K562 (cell line): ENCODE results near the gene TRIO. TPM values are rescaled to one million over a fixed set of nuclear protein-coding genes. Genes with fewer than 3 reads are reported as not detected.

ENCODE experiments used
- ATAC-seq: fragments of 200-7000 bp; cut with Tn5 transposase; 3 replicates; pipeline ENCODE4 v1.9.1; 2020; ENCODE audit warnings: moderate library complexity
- BruUV-seq: library from RNA; stranded (reverse); fragments of 400-500 nt; replicated peaks from 2 replicates; lab custom pipeline; 2021; lab: Mats Ljungman, UMichigan
- CTCF ChIA-PET: fragments of 300-600 bp; formaldehyde crosslinking; extraction: SDS; loops from one replicate; lab custom pipeline; 2021; ENCODE audit warnings: low intra/inter-chr PET ratio; lab: Yijun Ruan, JAX
- POLR2A ChIA-PET: fragments of 300-600, 350-650 bp; sonication (Branson Sonifier 250); formaldehyde crosslinking; extraction: SDS; loops from one replicate; lab custom pipeline; 2021; ENCODE audit warnings: antibody characterized with exemption, inconsistent platforms; lab: Yijun Ruan, JAX
- DNase-seq, 4 experiments: peaks; one replicate each; pipeline versions ENCODE4 v3.0.0 to v3.0.0-alpha.2; 2011 to 2018; ENCODE audit warnings: low spot score in 3 of 4, mixed read lengths in 3 of 4; ENCODE audit errors: extremely low read depth in 1 of 4
- FAIRE-seq: peaks from 2 replicates; lab custom pipeline; 2011; peaks lifted over from hg19 to GRCh38; lab: Jason Lieb, UNC
- H2AFZ ChIP-seq: 2 replicates; pipeline ENCODE4 v1.6.0; 2011; ENCODE audit warnings: low read depth, low read length, control low read depth, inconsistent platforms
- H3K27ac ChIP-seq: fragments of 200-600 bp; 3 replicates; pipeline ENCODE4 v1.8.0; 2011; ENCODE audit warnings: low read depth, mild to moderate bottlenecking, control low read depth, inconsistent platforms, low read length, moderate library complexity, mixed read lengths; ENCODE audit errors: extremely low read depth
- H3K27me3 ChIP-seq, 2 experiments: fragments of 300-600 bp in 1 of 2; 2 replicates in 1 of 2; 3 replicates in 1 of 2; pipeline versions ENCODE4 v1.6.0 to v1.8.0; 2011; ENCODE audit warnings: inconsistent platforms in 2 of 2, low read length in 2 of 2, mild to moderate bottlenecking in 1 of 2, mixed read lengths in 1 of 2, moderate library complexity in 1 of 2; ENCODE audit not compliant: control insufficient read depth in 2 of 2, insufficient read depth in 2 of 2
- H3K36me3 ChIP-seq: fragments of 300-600 bp; 3 replicates; pipeline ENCODE4 v1.8.0; 2011; ENCODE audit warnings: mild to moderate bottlenecking, low read length, inconsistent platforms; ENCODE audit not compliant: control insufficient read depth, insufficient read depth
- H3K4me1 ChIP-seq, 2 experiments: fragments of 200-600 bp in 1 of 2; replicated peaks in 1 of 2; 2 replicates in 1 of 2; 3 replicates in 1 of 2; pipeline versions ENCODE4 v1.5.1 to v1.8.0; 2011; ENCODE audit warnings: inconsistent platforms in 2 of 2, low read length in 2 of 2, mild to moderate bottlenecking in 1 of 2, mixed read lengths in 1 of 2, moderate library complexity in 1 of 2; ENCODE audit not compliant: control insufficient read depth in 2 of 2, insufficient read depth in 2 of 2
- H3K4me2 ChIP-seq: 2 replicates; pipeline ENCODE4 v1.6.1; 2011; ENCODE audit warnings: low read length, control low read depth, inconsistent platforms, mixed read lengths; ENCODE audit not compliant: insufficient read depth
- H3K4me3 ChIP-seq: fragments of 200-600 bp; sonication (generic), shearing (Covaris generic); 2 replicates; pipeline ENCODE4 v1.5.1; 2016; ENCODE audit warnings: control low read depth, inconsistent platforms
- H3K79me2 ChIP-seq: fragments of 200-600 bp; 3 replicates; pipeline ENCODE4 v1.8.0; 2011; ENCODE audit warnings: low read length, inconsistent platforms; ENCODE audit not compliant: control insufficient read depth, insufficient read depth
- H3K9ac ChIP-seq, 2 experiments: 2 replicates each; pipeline versions ENCODE4 v1.6.0 to v1.6.1; 2011; ENCODE audit warnings: low read depth in 2 of 2, low read length in 2 of 2, control low read depth in 1 of 2, inconsistent platforms in 1 of 2, mild to moderate bottlenecking in 1 of 2, mixed read lengths in 1 of 2; ENCODE audit not compliant: insufficient read depth in 1 of 2
- H3K9me1 ChIP-seq: one replicate; pipeline ENCODE4 v1.6.0; 2011; ENCODE audit warnings: inconsistent platforms, mild to moderate bottlenecking, low read length, moderate library complexity; ENCODE audit not compliant: control insufficient read depth, insufficient read depth
- H3K9me3 ChIP-seq: replicated peaks from 2 replicates; pipeline ENCODE4 v1.5.1; 2011; ENCODE audit warnings: low read depth, low read length, inconsistent platforms; ENCODE audit not compliant: control insufficient read depth, insufficient read depth
- H4K20me1 ChIP-seq: replicated peaks from 2 replicates; pipeline ENCODE4 v1.6.1; 2011; ENCODE audit warnings: low read length, inconsistent platforms, mixed read lengths; ENCODE audit not compliant: control insufficient read depth, insufficient read depth
- E2F5 ChIP-seq: sonication (generic); formaldehyde crosslinking; IDR thresholded peaks from 2 replicates; pipeline ENCODE4 v1.8.0; 2022; ENCODE audit warnings: mild to moderate bottlenecking, missing genetic modification reagents
- HDAC3 ChIP-seq: fragments of 450-650 bp; IDR thresholded peaks from 2 replicates; pipeline ENCODE4 v1.6.1; 2018; ENCODE audit warnings: borderline replicate concordance, mild to moderate bottlenecking, moderate library complexity; ENCODE audit not compliant: partially characterized antibody
- RAD21 ChIP-seq, 2 experiments: fragments of 250-450 bp in 1 of 2; fragments of 450-650 bp in 1 of 2; sonication (Bioruptor Pico) in 1 of 2; formaldehyde crosslinking in 1 of 2; IDR thresholded peaks in 1 of 2; conservative IDR thresholded peaks in 1 of 2; 2 replicates each; pipeline versions ENCODE4 v1.4.0 to v1.8.0; 2020 to 2022; ENCODE audit warnings: mild to moderate bottlenecking in 2 of 2, moderate library complexity in 1 of 2
- SMAD1 ChIP-seq: fragments of 150-350 bp; IDR thresholded peaks from 2 replicates; pipeline ENCODE4 v1.6.1; 2014; ENCODE audit warnings: low read length, low read depth; ENCODE audit not compliant: partially characterized antibody
- THAP7 ChIP-seq: fragments of 250-450 bp; sonication (Bioruptor Pico); IDR thresholded peaks from 2 replicates; pipeline ENCODE4 v1.5.0; 2021
- ZKSCAN8 ChIP-seq: fragments of 200-800 bp; sonication (Bioruptor generic); IDR thresholded peaks from 2 replicates; pipeline ENCODE4 v1.6.1; 2016; ENCODE audit warnings: missing genetic modification characterization, missing compliant biosample characterization
- WGBS: fragments of 100-300 bp; shearing (Covaris generic); methylation state at CpG from one replicate; pipeline ENCODE4 v1.1.6; 2016; ENCODE audit warnings: low coverage, mixed read lengths; ENCODE audit not compliant: insufficient coverage; ENCODE audit errors: missing lambda C conversion rate; 5-methylcytosine and 5-hydroxymethylcytosine counted together
- in situ Hi-C: fragments of 300-500 bp; cut with MboI; formaldehyde crosslinking; loops from 4 replicates; pipeline ENCODE4 v1.15.0; 2018; ENCODE audit warnings: inconsistent platforms, mixed read lengths
- intact Hi-C: fragments of 100-400 bp; cut with micrococcal nuclease; formaldehyde crosslinking; loops from 2 replicates; pipeline ENCODE4 v1.14.2; 2022
- polyA plus RNA-seq, 8 experiments: library from polyadenylated mRNA; depleted of rRNA in 4 of 8; stranded (reverse) in 5 of 8; unstranded in 3 of 8; fragments of >200 nt; fragmentation: Nextera tagmentation in 2 of 8; fragmentation: Illumina TruSeq in 1 of 8; extraction: Ambion mirVana in 2 of 8; extraction: Trizol in 1 of 8; gene quantifications; 2 replicates each; pipeline versions ENCODE4 v1.2.1 to v1.2.3, GENCODE V29; 2011 to 2014; ENCODE audit warnings: inconsistent platforms in 1 of 8, missing spikeins in 1 of 8
- total RNA-seq, 7 experiments: library from RNA; depleted of rRNA in 6 of 7; stranded (reverse); fragments of >200 nt in 6 of 7; fragmentation: Illumina TruSeq in 2 of 7; extraction: Trizol in 2 of 7; gene quantifications; 2 replicates each; pipeline versions ENCODE4 v1.2.1 to v1.2.3, GENCODE V29; 2011 to 2021; ENCODE audit warnings: low replicate concordance in 1 of 7

Gene TRIO
- total and polyA plus RNA-seq, 9 of the 15 experiments (the other 6 are each of a cell fraction or from before 2014, with no cell fraction given), result 0.24 to 5.0 (median 1.1) TPM

- Histone ChIP-seq H3K27ac (no peak overlapping the region), H3K9me3 (no peaks in the 10 kb centered on the region), H3K36me3 (no peaks in the 10 kb centered on the region), H3K9ac (no peak overlapping the region), H2AFZ (no peak overlapping the region), H3K79me2 (no peaks in the 10 kb centered on the region), H3K27me3 (peaks cover 0 to 20% of the 10 kb centered on the region in 2 experiments; a peak in 2 of 5 replicates), H3K9me1 (no peaks in the 10 kb centered on the region), H3K4me1 (no peaks in the 10 kb centered on the region), H3K4me2 (no peak overlapping the region), H3K4me3 (no peak overlapping the region), H4K20me1 (no peaks in the 10 kb centered on the region)
- ATAC-seq (no peak), FAIRE-seq (no peak), DNase-seq (no peak)
- TF ChIP-seq SMAD1 (no peak), HDAC3 (no peak), E2F5 (no peak), THAP7 (CRISPR knock-in tag) (no peak), ZKSCAN8 (no peak), RAD21 (CRISPR knock-in tag; conservative IDR thresholded peaks at IDR 0.05 in 1 of 2, IDR thresholded peaks at IDR 0.05 in 1 of 2) (no peak)
- POLR2A ChIA-PET, result interaction anchor here (0.6 kb wide), 1 partner anchor 16 kb away, joined by 4 read pairs; no protein-coding TSS in a partner anchor
- CTCF ChIA-PET, result no interaction called here
- BruUV-seq, result no TSS peak
- 25% methylated on average over 6 of the region's 6 CpGs for WGBS
- in situ Hi-C loops, result loop anchor here (10.0 kb wide), 1 partner anchor 635 kb away; no protein-coding TSS in a partner anchor
- intact Hi-C loops, result no loop called here
These were observed 226.6 kb downstream of the TRIO start for GRCh38 chr5:14369780-14370179.
